HepG2 (cell line): ENCODE data around the gene SEC14L1. TPM values are rescaled to one million over a fixed set of nuclear protein-coding genes. Genes with fewer than 3 reads are reported as not detected.

Experiments
- NFKB2 ChIP-seq: sonication (generic); formaldehyde crosslinking; IDR thresholded peaks from 2 replicates; pipeline ENCODE4 v1.4.0; 2020; ENCODE audit warnings: missing genetic modification reagents, borderline replicate concordance
- NONO ChIP-seq, 2 experiments: fragments of 450-650 bp in 1 of 2; sonication (generic) in 1 of 2; formaldehyde crosslinking in 1 of 2; IDR thresholded peaks in 1 of 2; conservative IDR thresholded peaks in 1 of 2; 2 replicates each; pipeline versions ENCODE4 v1.6.1 to v1.8.0; 2017 to 2022; ENCODE audit warnings: mild to moderate bottlenecking in 1 of 2, missing genetic modification reagents in 1 of 2, moderate library complexity in 1 of 2
- RBM22 ChIP-seq: fragments of 200-400 bp; formaldehyde crosslinking; optimal IDR thresholded peaks from 2 replicates; pipeline ENCODE3; 2017; ENCODE audit warnings: mild to moderate bottlenecking, low read length, moderate library complexity
- RFX5 ChIP-seq: IDR thresholded peaks from 2 replicates; pipeline ENCODE4 v1.6.1; 2011; ENCODE audit warnings: low read depth, low read length, improper control_type of control experiment
- RXRB ChIP-seq: IDR thresholded peaks from 2 replicates; pipeline ENCODE4 v1.6.1; 2016; ENCODE audit warnings: borderline replicate concordance, missing genetic modification reagents, missing compliant biosample characterization
- SOX13 ChIP-seq, 3 experiments: fragments of 450-650 bp in 1 of 3; sonication (generic) in 1 of 3; formaldehyde crosslinking in 1 of 3; IDR thresholded peaks in 2 of 3; conservative IDR thresholded peaks in 1 of 3; 2 replicates each; pipeline versions ENCODE4 v1.5.0 to v1.6.1; 2016 to 2020; ENCODE audit warnings: antibody characterized with exemption in 1 of 3, mild to moderate bottlenecking in 1 of 3, missing compliant biosample characterization in 1 of 3, missing genetic modification reagents in 1 of 3, moderate library complexity in 1 of 3
- ZBTB38 ChIP-seq: sonication (generic); formaldehyde crosslinking; IDR thresholded peaks from 2 replicates; pipeline ENCODE4 v1.5.1; 2020; ENCODE audit warnings: mild to moderate bottlenecking, missing genetic modification reagents
- ZNF292 ChIP-seq: sonication (generic); formaldehyde crosslinking; IDR thresholded peaks from 2 replicates; pipeline ENCODE4 v1.8.1; 2022; ENCODE audit warnings: mild to moderate bottlenecking, low read depth, missing genetic modification reagents, borderline replicate concordance
- ZNF333 ChIP-seq: sonication (generic); formaldehyde crosslinking; IDR thresholded peaks from 2 replicates; pipeline ENCODE4 v1.4.0; 2020; ENCODE audit warnings: mild to moderate bottlenecking, missing genetic modification reagents, borderline replicate concordance
- ZNF441 ChIP-seq: sonication (generic); formaldehyde crosslinking; IDR thresholded peaks from 2 replicates; pipeline ENCODE4 v1.7.0; 2021; ENCODE audit warnings: missing genetic modification reagents, borderline replicate concordance
- ZNF558 ChIP-seq: sonication (generic); formaldehyde crosslinking; IDR thresholded peaks from 2 replicates; pipeline ENCODE4 v1.9.0; 2022; ENCODE audit warnings: mild to moderate bottlenecking, missing genetic modification reagents, borderline replicate concordance
- ZSCAN25 ChIP-seq: sonication (generic); formaldehyde crosslinking; IDR thresholded peaks from 2 replicates; pipeline ENCODE4 v1.8.0; 2022; ENCODE audit warnings: mild to moderate bottlenecking, missing genetic modification reagents
- polyA plus RNA-seq, 8 experiments: library from polyadenylated mRNA; depleted of rRNA in 3 of 8; stranded (reverse) in 7 of 8; unstranded in 1 of 8; fragments of >200 nt; fragmentation: Illumina TruSeq in 4 of 8; extraction: Trizol in 4 of 8; gene quantifications; 2 replicates each; pipeline versions ENCODE4 v1.2.1 to v1.2.3, GENCODE V29; 2011 to 2016; ENCODE audit warnings: low read depth in 4 of 8, missing spikeins in 1 of 8, mixed read lengths in 1 of 8; ENCODE audit not compliant: insufficient read depth in 1 of 8
- total RNA-seq, 5 experiments: library from RNA; depleted of rRNA; stranded (reverse); fragments of >200 nt; fragmentation: Illumina TruSeq; extraction: Trizol; gene quantifications; 2 replicates each; pipeline ENCODE4 v1.2.3, GENCODE V29; 2016; ENCODE audit warnings: low read depth in 1 of 5
- TF ChIP-seq, protein P1 (sequence below): sonication (generic); formaldehyde crosslinking; IDR thresholded peaks from 2 replicates; pipeline ENCODE4 v1.4.0; 2020; ENCODE audit warnings: missing genetic modification reagents
- TF ChIP-seq, protein P2 (sequence below): sonication (generic); formaldehyde crosslinking; conservative IDR thresholded peaks from 2 replicates; pipeline ENCODE4 v1.5.0; 2020; ENCODE audit warnings: missing genetic modification reagents
- TF ChIP-seq, protein P3 (sequence below), 2 experiments: sonication (generic) in 1 of 2; formaldehyde crosslinking in 1 of 2; IDR thresholded peaks; 2 replicates each; pipeline versions ENCODE4 v1.4.0 to v1.6.1; 2018 to 2020; ENCODE audit warnings: missing genetic modification reagents in 2 of 2, borderline replicate concordance in 1 of 2, low read depth in 1 of 2, mild to moderate bottlenecking in 1 of 2, missing biosample characterization in 1 of 2
- TF ChIP-seq, protein P4 (sequence below): sonication (generic); formaldehyde crosslinking; IDR thresholded peaks from 2 replicates; pipeline ENCODE4 v1.4.0; 2020; ENCODE audit warnings: mild to moderate bottlenecking, missing genetic modification reagents
- TF ChIP-seq, protein P5 (sequence below): sonication (generic); formaldehyde crosslinking; IDR thresholded peaks from 2 replicates; pipeline ENCODE4 v1.8.0; 2022; ENCODE audit warnings: mild to moderate bottlenecking, missing genetic modification reagents, moderate library complexity
- TF ChIP-seq, protein P6 (sequence below): sonication (generic); formaldehyde crosslinking; IDR thresholded peaks from 2 replicates; pipeline ENCODE4 v1.8.1; 2022; ENCODE audit warnings: mild to moderate bottlenecking, missing genetic modification reagents

SEC14L1 gene
- total and polyA plus RNA-seq, 2 of the 13 experiments (the other 11 are each of a cell fraction or from before 2014, with no cell fraction given) = 26.3 to 43.9 TPM

DNA sequence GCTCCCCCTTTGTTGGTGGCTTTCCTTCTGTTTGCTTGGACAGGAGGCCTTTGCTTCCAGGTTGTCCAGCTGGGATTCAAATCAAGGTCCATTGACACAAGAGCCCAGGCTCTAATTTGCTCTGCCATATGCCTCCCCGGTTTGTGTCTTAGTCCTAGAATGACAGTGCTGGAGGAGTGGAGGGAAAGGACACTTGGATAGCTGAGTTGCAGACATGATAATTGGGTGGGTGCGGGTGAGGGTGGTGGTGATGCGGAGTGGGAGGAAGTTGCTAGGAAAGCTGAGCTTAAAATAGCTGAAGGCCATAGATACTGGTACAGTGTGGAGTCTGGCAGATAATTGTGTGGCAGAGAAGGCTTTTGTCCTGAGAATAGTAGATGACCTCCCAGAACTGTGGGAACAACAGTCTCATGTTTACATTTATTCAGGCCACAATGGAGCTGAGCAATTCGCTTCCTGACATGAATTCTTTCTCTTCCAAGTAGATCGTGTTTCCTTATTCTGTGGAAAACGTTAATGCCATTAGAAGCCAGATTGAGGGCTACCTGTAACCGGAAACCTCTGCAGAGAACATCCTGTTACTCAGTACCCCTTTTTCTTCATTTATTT is 23.8 kb downstream of the SEC14L1 start (continued):
- TF ChIP-seq, protein P1, sequence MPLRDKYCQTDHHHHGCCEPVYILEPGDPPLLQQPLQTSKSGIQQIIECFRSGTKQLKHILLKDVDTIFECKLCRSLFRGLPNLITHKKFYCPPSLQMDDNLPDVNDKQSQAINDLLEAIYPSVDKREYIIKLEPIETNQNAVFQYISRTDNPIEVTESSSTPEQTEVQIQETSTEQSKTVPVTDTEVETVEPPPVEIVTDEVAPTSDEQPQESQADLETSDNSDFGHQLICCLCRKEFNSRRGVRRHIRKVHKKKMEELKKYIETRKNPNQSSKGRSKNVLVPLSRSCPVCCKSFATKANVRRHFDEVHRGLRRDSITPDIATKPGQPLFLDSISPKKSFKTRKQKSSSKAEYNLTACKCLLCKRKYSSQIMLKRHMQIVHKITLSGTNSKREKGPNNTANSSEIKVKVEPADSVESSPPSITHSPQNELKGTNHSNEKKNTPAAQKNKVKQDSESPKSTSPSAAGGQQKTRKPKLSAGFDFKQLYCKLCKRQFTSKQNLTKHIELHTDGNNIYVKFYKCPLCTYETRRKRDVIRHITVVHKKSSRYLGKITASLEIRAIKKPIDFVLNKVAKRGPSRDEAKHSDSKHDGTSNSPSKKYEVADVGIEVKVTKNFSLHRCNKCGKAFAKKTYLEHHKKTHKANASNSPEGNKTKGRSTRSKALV = no peak
- TF ChIP-seq SOX13 (IDR thresholded peaks at IDR 0.05) = no peak
- peak in 1 of 2 experiments; percentile 87; a peak in 2 of 4 replicates for TF ChIP-seq SOX13 (CRISPR knock-in tag; conservative IDR thresholded peaks at IDR 0.05 in 1 of 2, IDR thresholded peaks at IDR 0.05 in 1 of 2)
- no peak for TF ChIP-seq RFX5
- TF ChIP-seq, protein P2, sequence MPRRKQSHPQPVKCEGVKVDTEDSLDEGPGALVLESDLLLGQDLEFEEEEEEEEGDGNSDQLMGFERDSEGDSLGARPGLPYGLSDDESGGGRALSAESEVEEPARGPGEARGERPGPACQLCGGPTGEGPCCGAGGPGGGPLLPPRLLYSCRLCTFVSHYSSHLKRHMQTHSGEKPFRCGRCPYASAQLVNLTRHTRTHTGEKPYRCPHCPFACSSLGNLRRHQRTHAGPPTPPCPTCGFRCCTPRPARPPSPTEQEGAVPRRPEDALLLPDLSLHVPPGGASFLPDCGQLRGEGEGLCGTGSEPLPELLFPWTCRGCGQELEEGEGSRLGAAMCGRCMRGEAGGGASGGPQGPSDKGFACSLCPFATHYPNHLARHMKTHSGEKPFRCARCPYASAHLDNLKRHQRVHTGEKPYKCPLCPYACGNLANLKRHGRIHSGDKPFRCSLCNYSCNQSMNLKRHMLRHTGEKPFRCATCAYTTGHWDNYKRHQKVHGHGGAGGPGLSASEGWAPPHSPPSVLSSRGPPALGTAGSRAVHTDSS = no peak
- no peak for TF ChIP-seq RXRB (CRISPR knock-in tag)
- peak; percentile 54 for TF ChIP-seq ZBTB38 (CRISPR knock-in tag)
- no peak for TF ChIP-seq ZNF292 (CRISPR knock-in tag)
- TF ChIP-seq, protein P3, sequence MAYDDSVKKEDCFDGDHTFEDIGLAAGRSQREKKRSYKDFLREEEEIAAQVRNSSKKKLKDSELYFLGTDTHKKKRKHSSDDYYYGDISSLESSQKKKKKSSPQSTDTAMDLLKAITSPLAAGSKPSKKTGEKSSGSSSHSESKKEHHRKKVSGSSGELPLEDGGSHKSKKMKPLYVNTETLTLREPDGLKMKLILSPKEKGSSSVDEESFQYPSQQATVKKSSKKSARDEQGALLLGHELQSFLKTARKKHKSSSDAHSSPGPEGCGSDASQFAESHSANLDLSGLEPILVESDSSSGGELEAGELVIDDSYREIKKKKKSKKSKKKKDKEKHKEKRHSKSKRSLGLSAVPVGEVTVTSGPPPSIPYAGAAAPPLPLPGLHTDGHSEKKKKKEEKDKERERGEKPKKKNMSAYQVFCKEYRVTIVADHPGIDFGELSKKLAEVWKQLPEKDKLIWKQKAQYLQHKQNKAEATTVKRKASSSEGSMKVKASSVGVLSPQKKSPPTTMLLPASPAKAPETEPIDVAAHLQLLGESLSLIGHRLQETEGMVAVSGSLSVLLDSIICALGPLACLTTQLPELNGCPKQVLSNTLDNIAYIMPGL (CRISPR knock-in tag; IDR thresholded peaks at IDR 0.05; ENCODE audit: borderline replicate concordance in 1 of 2, low read depth in 1 of 2) = no peak
- no peak for TF ChIP-seq ZNF333
- no peak for TF ChIP-seq ZNF441 (CRISPR knock-in tag)
- 0 out of 2 replicates have a peak, but pooled peaks have one; percentile 25 for TF ChIP-seq ZSCAN25
- TF ChIP-seq NFKB2 = no peak
- TF ChIP-seq RBM22 = no peak
- no peak for TF ChIP-seq ZNF558 (CRISPR knock-in tag)
- TF ChIP-seq, protein P4, sequence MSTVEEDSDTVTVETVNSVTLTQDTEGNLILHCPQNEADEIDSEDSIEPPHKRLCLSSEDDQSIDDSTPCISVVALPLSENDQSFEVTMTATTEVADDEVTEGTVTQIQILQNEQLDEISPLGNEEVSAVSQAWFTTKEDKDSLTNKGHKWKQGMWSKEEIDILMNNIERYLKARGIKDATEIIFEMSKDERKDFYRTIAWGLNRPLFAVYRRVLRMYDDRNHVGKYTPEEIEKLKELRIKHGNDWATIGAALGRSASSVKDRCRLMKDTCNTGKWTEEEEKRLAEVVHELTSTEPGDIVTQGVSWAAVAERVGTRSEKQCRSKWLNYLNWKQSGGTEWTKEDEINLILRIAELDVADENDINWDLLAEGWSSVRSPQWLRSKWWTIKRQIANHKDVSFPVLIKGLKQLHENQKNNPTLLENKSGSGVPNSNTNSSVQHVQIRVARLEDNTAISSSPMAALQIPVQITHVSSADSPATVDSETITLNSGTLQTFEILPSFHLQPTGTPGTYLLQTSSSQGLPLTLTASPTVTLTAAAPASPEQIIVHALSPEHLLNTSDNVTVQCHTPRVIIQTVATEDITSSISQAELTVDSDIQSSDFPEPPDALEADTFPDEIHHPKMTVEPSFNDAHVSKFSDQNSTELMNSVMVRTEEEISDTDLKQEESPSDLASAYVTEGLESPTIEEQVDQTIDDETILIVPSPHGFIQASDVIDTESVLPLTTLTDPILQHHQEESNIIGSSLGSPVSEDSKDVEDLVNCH (CRISPR knock-in tag) = no peak
- TF ChIP-seq, protein P5, sequence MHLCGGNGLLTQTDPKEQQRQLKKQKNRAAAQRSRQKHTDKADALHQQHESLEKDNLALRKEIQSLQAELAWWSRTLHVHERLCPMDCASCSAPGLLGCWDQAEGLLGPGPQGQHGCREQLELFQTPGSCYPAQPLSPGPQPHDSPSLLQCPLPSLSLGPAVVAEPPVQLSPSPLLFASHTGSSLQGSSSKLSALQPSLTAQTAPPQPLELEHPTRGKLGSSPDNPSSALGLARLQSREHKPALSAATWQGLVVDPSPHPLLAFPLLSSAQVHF (CRISPR knock-in tag) = no peak
- TF ChIP-seq, protein P6, sequence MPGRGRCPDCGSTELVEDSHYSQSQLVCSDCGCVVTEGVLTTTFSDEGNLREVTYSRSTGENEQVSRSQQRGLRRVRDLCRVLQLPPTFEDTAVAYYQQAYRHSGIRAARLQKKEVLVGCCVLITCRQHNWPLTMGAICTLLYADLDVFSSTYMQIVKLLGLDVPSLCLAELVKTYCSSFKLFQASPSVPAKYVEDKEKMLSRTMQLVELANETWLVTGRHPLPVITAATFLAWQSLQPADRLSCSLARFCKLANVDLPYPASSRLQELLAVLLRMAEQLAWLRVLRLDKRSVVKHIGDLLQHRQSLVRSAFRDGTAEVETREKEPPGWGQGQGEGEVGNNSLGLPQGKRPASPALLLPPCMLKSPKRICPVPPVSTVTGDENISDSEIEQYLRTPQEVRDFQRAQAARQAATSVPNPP (CRISPR knock-in tag) = no peak
- no peak for TF ChIP-seq NONO (IDR thresholded peaks at IDR 0.05)
- no peak for TF ChIP-seq NONO (CRISPR knock-in tag; conservative IDR thresholded peaks at IDR 0.05)
